Panc1 (cell line): Measurements from ENCODE around the gene TTLL6.

Experiments used
- CTCF ChIP-seq: fragments of 450-650 bp; IDR thresholded peaks from 2 replicates; pipeline ENCODE4 v1.5.1; 2017; ENCODE audit warnings: mild to moderate bottlenecking
- POLR2AphosphoS5 ChIP-seq: IDR thresholded peaks from 2 replicates; pipeline ENCODE4 v1.6.1; 2012; ENCODE audit warnings: mild to moderate bottlenecking, low read depth, low read length, moderate library complexity
- SIN3A ChIP-seq: IDR thresholded peaks from 2 replicates; pipeline ENCODE4 v1.6.1; 2012; ENCODE audit warnings: low read depth, mild to moderate bottlenecking, low read length, moderate library complexity, borderline replicate concordance; ENCODE audit not compliant: insufficient read depth
- TCF7L2 ChIP-seq: IDR thresholded peaks from 2 replicates; pipeline ENCODE4 v1.6.1; 2011; ENCODE audit warnings: mild to moderate bottlenecking, low read depth, low read length, inconsistent platforms
- TF ChIP-seq, protein P1 (sequence below), 2 experiments: IDR thresholded peaks; 2 replicates each; pipeline ENCODE4 v1.6.1; 2011 to 2012; ENCODE audit warnings: low read depth in 2 of 2, control low read depth in 1 of 2, low read length in 1 of 2, mild to moderate bottlenecking in 1 of 2, moderate library complexity in 1 of 2; ENCODE audit not compliant: insufficient read depth in 1 of 2

- no peak for TF ChIP-seq CTCF
- TF ChIP-seq SIN3A: no peak
- no peak for TF ChIP-seq POLR2AphosphoS5
- TF ChIP-seq, protein P1, sequence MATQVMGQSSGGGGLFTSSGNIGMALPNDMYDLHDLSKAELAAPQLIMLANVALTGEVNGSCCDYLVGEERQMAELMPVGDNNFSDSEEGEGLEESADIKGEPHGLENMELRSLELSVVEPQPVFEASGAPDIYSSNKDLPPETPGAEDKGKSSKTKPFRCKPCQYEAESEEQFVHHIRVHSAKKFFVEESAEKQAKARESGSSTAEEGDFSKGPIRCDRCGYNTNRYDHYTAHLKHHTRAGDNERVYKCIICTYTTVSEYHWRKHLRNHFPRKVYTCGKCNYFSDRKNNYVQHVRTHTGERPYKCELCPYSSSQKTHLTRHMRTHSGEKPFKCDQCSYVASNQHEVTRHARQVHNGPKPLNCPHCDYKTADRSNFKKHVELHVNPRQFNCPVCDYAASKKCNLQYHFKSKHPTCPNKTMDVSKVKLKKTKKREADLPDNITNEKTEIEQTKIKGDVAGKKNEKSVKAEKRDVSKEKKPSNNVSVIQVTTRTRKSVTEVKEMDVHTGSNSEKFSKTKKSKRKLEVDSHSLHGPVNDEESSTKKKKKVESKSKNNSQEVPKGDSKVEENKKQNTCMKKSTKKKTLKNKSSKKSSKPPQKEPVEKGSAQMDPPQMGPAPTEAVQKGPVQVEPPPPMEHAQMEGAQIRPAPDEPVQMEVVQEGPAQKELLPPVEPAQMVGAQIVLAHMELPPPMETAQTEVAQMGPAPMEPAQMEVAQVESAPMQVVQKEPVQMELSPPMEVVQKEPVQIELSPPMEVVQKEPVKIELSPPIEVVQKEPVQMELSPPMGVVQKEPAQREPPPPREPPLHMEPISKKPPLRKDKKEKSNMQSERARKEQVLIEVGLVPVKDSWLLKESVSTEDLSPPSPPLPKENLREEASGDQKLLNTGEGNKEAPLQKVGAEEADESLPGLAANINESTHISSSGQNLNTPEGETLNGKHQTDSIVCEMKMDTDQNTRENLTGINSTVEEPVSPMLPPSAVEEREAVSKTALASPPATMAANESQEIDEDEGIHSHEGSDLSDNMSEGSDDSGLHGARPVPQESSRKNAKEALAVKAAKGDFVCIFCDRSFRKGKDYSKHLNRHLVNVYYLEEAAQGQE (IDR thresholded peaks at IDR 0.05; ENCODE audit: insufficient read depth in 1 of 2, low read depth in 2 of 2, low read length in 1 of 2): no peak
- TF ChIP-seq TCF7L2: no peak
Measured at GRCh38 chr17:48727415-48728175, 89.4 kb downstream of the TTLL6 start.
